Neutrophil (primary cell): ENCODE measurements around the gene RNF186.

ENCODE experiments used
- H3K27ac ChIP-seq: fragments of 200-600 bp; sonication (generic); 2 replicates; pipeline ENCODE4 v1.5.1; 2016; ENCODE audit warnings: mild to moderate bottlenecking, moderate library complexity
- H3K27me3 ChIP-seq: fragments of 200-600 bp; sonication (generic); 2 replicates; pipeline ENCODE4 v1.6.0; 2016; ENCODE audit warnings: mild to moderate bottlenecking
- H3K36me3 ChIP-seq: fragments of 200-600 bp; sonication (generic); 2 replicates; pipeline ENCODE4 v1.5.1; 2017
- H3K4me1 ChIP-seq, 2 experiments: fragments of 200-600 bp in 1 of 2; sonication (generic) in 1 of 2; 1 replicate in 1 of 2; 2 replicates in 1 of 2; pipeline versions ENCODE4 v1.5.1 to v1.6.1; 2013 to 2016; ENCODE audit warnings: low read depth in 1 of 2, low read length in 1 of 2, mild to moderate bottlenecking in 1 of 2, moderate library complexity in 1 of 2; ENCODE audit not compliant: control insufficient read depth in 1 of 2, insufficient read depth in 1 of 2
- H3K4me3 ChIP-seq, 2 experiments: fragments of 200-600 bp in 1 of 2; sonication (generic) in 1 of 2; 1 replicate in 1 of 2; 2 replicates in 1 of 2; pipeline ENCODE4 v1.5.1; 2013 to 2016; ENCODE audit warnings: low read depth in 1 of 2, low read length in 1 of 2, mild to moderate bottlenecking in 1 of 2, moderate library complexity in 1 of 2
- H3K9me3 ChIP-seq: fragments of 200-600 bp; sonication (generic); 2 replicates; pipeline ENCODE4 v1.5.1; 2016
- CTCF ChIP-seq: fragments of 200-600 bp; sonication (generic); IDR thresholded peaks from 2 replicates; pipeline ENCODE4 v1.5.1; 2016; ENCODE audit warnings: antibody characterized with exemption

Gene RNF186

GRCh38 chr1:19814681-19815503, at the start of gene RNF186:
Gene RNF186 (minus strand): TSS chr1:19815283. CDS start chr1:19815101, 182 bp downstream.
- Histone ChIP-seq H3K9me3 (no peaks in the 10 kb centered on the region), H3K27me3 (no peaks in the 10 kb centered on the region), H3K4me3 (no peak within 1 kb of the TSS), H3K27ac (no peak within 1 kb of the TSS), H3K36me3 (no peaks in the 10 kb centered on the region), H3K4me1 (no peaks in the 10 kb centered on the region)
- no peak for TF ChIP-seq CTCF

GRCh38 chr1:19864570-19865160, 49.6 kb upstream of the RNF186 start:
- Histone ChIP-seq H3K4me3 (no peak overlapping the region), H3K27ac (no peak overlapping the region), H3K4me1 (no peaks in the 10 kb centered on the region), H3K27me3 (peaks cover 62% of the 10 kb centered on the region), H3K9me3 (no peaks in the 10 kb centered on the region), H3K36me3 (no peaks in the 10 kb centered on the region)
- TF ChIP-seq CTCF, result no peak

GRCh38 chr1:19862944-19863343, 47.9 kb upstream of the RNF186 start:
- H3K27ac ChIP-seq, result no peak overlapping the region
- H3K36me3 ChIP-seq, result no peaks in the 10 kb centered on the region
- no peak overlapping the region for H3K4me3 ChIP-seq
- H3K4me1 ChIP-seq, result no peaks in the 10 kb centered on the region
- no peaks in the 10 kb centered on the region for H3K9me3 ChIP-seq
- H3K27me3 ChIP-seq, result peaks cover 53% of the 10 kb centered on the region
- no peak for TF ChIP-seq CTCF

GRCh38 chr1:19861842-19862530, 46.9 kb upstream of the RNF186 start:
- no peak for TF ChIP-seq CTCF
- H3K4me1 ChIP-seq, result no peaks in the 10 kb centered on the region
- H3K36me3 ChIP-seq, result no peaks in the 10 kb centered on the region
- no peak overlapping the region for H3K4me3 ChIP-seq
- no peak overlapping the region for H3K27ac ChIP-seq
- no peaks in the 10 kb centered on the region for H3K9me3 ChIP-seq
- H3K27me3 ChIP-seq, result peaks cover 44% of the 10 kb centered on the region

- Histone ChIP-seq H3K27ac (no peak overlapping the region), H3K9me3 (no peaks in the 10 kb centered on the region), H3K4me3 (no peak overlapping the region), H3K36me3 (no peaks in the 10 kb centered on the region), H3K4me1 (no peaks in the 10 kb centered on the region), H3K27me3 (peaks cover 36% of the 10 kb centered on the region)
- no peak for TF ChIP-seq CTCF
Measured at GRCh38 chr1:19861034-19861433, 46.0 kb upstream of the RNF186 start.
